HepG2 (cell line): ENCODE results near the gene FBXO44. TPM values are rescaled to one million over a fixed set of nuclear protein-coding genes. Genes with fewer than 3 reads are reported as not detected.

Source experiments
- CENPBD1 ChIP-seq: sonication (generic); formaldehyde crosslinking; IDR thresholded peaks from 2 replicates; pipeline ENCODE4 v1.8.0; 2022; ENCODE audit warnings: missing genetic modification reagents, low read depth, mild to moderate bottlenecking, borderline replicate concordance
- GFI1 ChIP-seq: sonication (generic); formaldehyde crosslinking; IDR thresholded peaks from 2 replicates; pipeline ENCODE4 v1.5.0; 2020; ENCODE audit warnings: missing genetic modification reagents, mild to moderate bottlenecking, borderline replicate concordance
- GZF1 ChIP-seq: sonication (generic); formaldehyde crosslinking; IDR thresholded peaks from 2 replicates; pipeline ENCODE4 v1.5.1; 2020; ENCODE audit warnings: mild to moderate bottlenecking, missing genetic modification reagents
- HNF4G ChIP-seq, 2 experiments: sonication (generic) in 1 of 2; formaldehyde crosslinking in 1 of 2; IDR thresholded peaks; 2 replicates each; pipeline versions ENCODE4 v1.4.0 to v1.6.1; 2011 to 2020; ENCODE audit warnings: borderline replicate concordance in 2 of 2, low read depth in 2 of 2, mild to moderate bottlenecking in 2 of 2, low read length in 1 of 2, missing genetic modification reagents in 1 of 2, moderate library complexity in 1 of 2
- KLF16 ChIP-seq, 2 experiments: sonication (generic) in 1 of 2; formaldehyde crosslinking in 1 of 2; IDR thresholded peaks; 2 replicates each; pipeline versions ENCODE4 v1.6.1 to v1.8.0; 2016 to 2023; ENCODE audit warnings: missing genetic modification reagents in 2 of 2, missing compliant biosample characterization in 1 of 2
- MAZ ChIP-seq, 2 experiments: sonication (generic) in 1 of 2; formaldehyde crosslinking in 1 of 2; IDR thresholded peaks; 2 replicates each; pipeline versions ENCODE4 v1.5.0 to v1.6.1; 2012 to 2020; ENCODE audit warnings: low read depth in 2 of 2, mild to moderate bottlenecking in 2 of 2, borderline replicate concordance in 1 of 2, improper control_type of control experiment in 1 of 2, low read length in 1 of 2, missing genetic modification reagents in 1 of 2, moderate library complexity in 1 of 2
- MEIS2 ChIP-seq: sonication (generic); formaldehyde crosslinking; IDR thresholded peaks from 2 replicates; pipeline ENCODE4 v1.9.0; 2021; ENCODE audit warnings: mild to moderate bottlenecking, missing genetic modification reagents
- NFYB ChIP-seq: sonication (generic); formaldehyde crosslinking; IDR thresholded peaks from 2 replicates; pipeline ENCODE4 v1.4.0; 2020; ENCODE audit warnings: missing genetic modification reagents
- NR2C2 ChIP-seq: sonication (generic); formaldehyde crosslinking; IDR thresholded peaks from 2 replicates; pipeline ENCODE4 v1.4.0; 2020; ENCODE audit warnings: missing genetic modification reagents, mild to moderate bottlenecking, moderate library complexity, borderline replicate concordance
- NRL ChIP-seq: sonication (generic); formaldehyde crosslinking; IDR thresholded peaks from 2 replicates; pipeline ENCODE4 v1.5.0; 2020; ENCODE audit warnings: missing genetic modification reagents, mild to moderate bottlenecking, moderate library complexity, borderline replicate concordance
- PATZ1 ChIP-seq: sonication (generic); formaldehyde crosslinking; IDR thresholded peaks from 2 replicates; pipeline ENCODE4 v1.4.0; 2020; ENCODE audit warnings: missing genetic modification reagents
- PBX3 ChIP-seq: sonication (generic); formaldehyde crosslinking; IDR thresholded peaks from 2 replicates; pipeline ENCODE4 v1.8.1; 2023; ENCODE audit warnings: missing genetic modification reagents, inconsistent platforms, borderline replicate concordance
- PHF8 ChIP-seq: sonication (generic); formaldehyde crosslinking; IDR thresholded peaks from 2 replicates; pipeline ENCODE4 v1.5.0; 2020; ENCODE audit warnings: missing genetic modification reagents
- SRY ChIP-seq: sonication (generic); formaldehyde crosslinking; IDR thresholded peaks from 2 replicates; pipeline ENCODE4 v1.8.0; 2022; ENCODE audit warnings: mild to moderate bottlenecking, missing genetic modification reagents
- STAG1 ChIP-seq: sonication (generic); formaldehyde crosslinking; IDR thresholded peaks from 2 replicates; pipeline ENCODE4 v1.4.0; 2020; ENCODE audit warnings: missing genetic modification reagents
- ZNF274 ChIP-seq: sonication (generic); formaldehyde crosslinking; IDR thresholded peaks from 2 replicates; pipeline ENCODE4 v1.5.1; 2020; ENCODE audit warnings: mild to moderate bottlenecking, missing genetic modification reagents
- ZNF414 ChIP-seq: sonication (generic); formaldehyde crosslinking; IDR thresholded peaks from 2 replicates; pipeline ENCODE4 v1.5.0; 2020; ENCODE audit warnings: missing genetic modification reagents
- ZNF737 ChIP-seq: sonication (generic); formaldehyde crosslinking; IDR thresholded peaks from 2 replicates; pipeline ENCODE4 v1.5.0; 2020; ENCODE audit warnings: missing genetic modification reagents, mild to moderate bottlenecking, borderline replicate concordance
- polyA plus RNA-seq, 8 experiments: library from polyadenylated mRNA; depleted of rRNA in 3 of 8; stranded (reverse) in 7 of 8; unstranded in 1 of 8; fragments of >200 nt; fragmentation: Illumina TruSeq in 4 of 8; extraction: Trizol in 4 of 8; gene quantifications; 2 replicates each; pipeline versions ENCODE4 v1.2.1 to v1.2.3, GENCODE V29; 2011 to 2016; ENCODE audit warnings: low read depth in 4 of 8, missing spikeins in 1 of 8, mixed read lengths in 1 of 8; ENCODE audit not compliant: insufficient read depth in 1 of 8
- total RNA-seq, 5 experiments: library from RNA; depleted of rRNA; stranded (reverse); fragments of >200 nt; fragmentation: Illumina TruSeq; extraction: Trizol; gene quantifications; 2 replicates each; pipeline ENCODE4 v1.2.3, GENCODE V29; 2016; ENCODE audit warnings: low read depth in 1 of 5
- TF ChIP-seq, protein P1 (sequence below): sonication (generic); formaldehyde crosslinking; IDR thresholded peaks from 2 replicates; pipeline ENCODE4 v1.8.1; 2023; ENCODE audit warnings: mild to moderate bottlenecking, moderate library complexity, missing genetic modification reagents
- TF ChIP-seq, protein P2 (sequence below): sonication (generic); formaldehyde crosslinking; IDR thresholded peaks from 2 replicates; pipeline ENCODE4 v1.4.0; 2020; ENCODE audit warnings: missing genetic modification reagents

Gene FBXO44
- total and polyA plus RNA-seq, 2 of the 13 experiments (the other 11 are each of a cell fraction or from before 2014, with no cell fraction given): 22.4 to 27.9 TPM

GRCh38 chr1:11653101-11653860 lies 1.4 kb upstream of the FBXO44 start (continued):
- TF ChIP-seq HNF4G (IDR thresholded peaks at IDR 0.05; ENCODE audit: borderline replicate concordance, low read depth, low read length) (peak; percentile 65), HNF4G (CRISPR knock-in tag; IDR thresholded peaks at IDR 0.05; ENCODE audit: borderline replicate concordance, low read depth) (no peak; the same call in 1 of the 2 replicates), STAG1 (CRISPR knock-in tag) (peak; percentile 40), GZF1 (CRISPR knock-in tag) (no peak), ZNF414 (CRISPR knock-in tag) (no peak), ZNF274 (CRISPR knock-in tag) (no peak), NFYB (CRISPR knock-in tag) (no peak), NRL (no peak), GFI1 (CRISPR knock-in tag) (peak; percentile 45; the same call in 1 of the 2 replicates), MAZ (IDR thresholded peaks at IDR 0.05; ENCODE audit: borderline replicate concordance, low read depth, low read length) (no peak), MAZ (CRISPR knock-in tag; IDR thresholded peaks at IDR 0.05; ENCODE audit: low read depth) (0 out of 2 replicates have a peak, but pooled peaks have one; percentile 57), ZNF737 (CRISPR knock-in tag) (no peak), MEIS2 (no peak), NR2C2 (CRISPR knock-in tag) (no peak), PATZ1 (peak; percentile 85), SRY (CRISPR knock-in tag) (peak; percentile 34; the same call in 1 of the 2 replicates), PHF8 (CRISPR knock-in tag) (peak; percentile 16; the same call in 1 of the 2 replicates), CENPBD1 (CRISPR knock-in tag) (no peak), KLF16 (CRISPR knock-in tag; IDR thresholded peaks at IDR 0.05) (no peak), PBX3 (CRISPR knock-in tag) (no peak)
- TF ChIP-seq, protein P1, sequence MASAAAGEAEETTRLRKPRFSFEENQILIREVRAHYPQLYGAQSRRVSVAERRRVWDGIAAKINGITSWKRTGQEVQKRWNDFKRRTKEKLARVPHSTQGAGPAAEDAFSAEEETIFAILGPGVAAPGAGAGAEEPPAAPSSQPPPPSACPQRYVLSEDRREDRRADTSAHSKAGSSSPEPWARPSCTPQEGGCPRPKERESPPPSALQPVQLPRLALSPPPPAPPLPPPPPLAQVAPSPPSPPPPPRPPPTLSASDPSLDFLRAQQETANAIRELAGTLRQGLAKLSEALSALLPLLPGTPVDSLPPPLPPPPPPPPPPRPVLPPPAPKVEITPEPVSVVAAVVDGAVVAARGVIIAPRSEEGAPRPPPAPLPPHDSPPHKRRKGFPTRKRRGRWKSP (CRISPR knock-in tag): 0 out of 2 replicates have a peak, but pooled peaks have one; percentile 65
- TF ChIP-seq, protein P2, sequence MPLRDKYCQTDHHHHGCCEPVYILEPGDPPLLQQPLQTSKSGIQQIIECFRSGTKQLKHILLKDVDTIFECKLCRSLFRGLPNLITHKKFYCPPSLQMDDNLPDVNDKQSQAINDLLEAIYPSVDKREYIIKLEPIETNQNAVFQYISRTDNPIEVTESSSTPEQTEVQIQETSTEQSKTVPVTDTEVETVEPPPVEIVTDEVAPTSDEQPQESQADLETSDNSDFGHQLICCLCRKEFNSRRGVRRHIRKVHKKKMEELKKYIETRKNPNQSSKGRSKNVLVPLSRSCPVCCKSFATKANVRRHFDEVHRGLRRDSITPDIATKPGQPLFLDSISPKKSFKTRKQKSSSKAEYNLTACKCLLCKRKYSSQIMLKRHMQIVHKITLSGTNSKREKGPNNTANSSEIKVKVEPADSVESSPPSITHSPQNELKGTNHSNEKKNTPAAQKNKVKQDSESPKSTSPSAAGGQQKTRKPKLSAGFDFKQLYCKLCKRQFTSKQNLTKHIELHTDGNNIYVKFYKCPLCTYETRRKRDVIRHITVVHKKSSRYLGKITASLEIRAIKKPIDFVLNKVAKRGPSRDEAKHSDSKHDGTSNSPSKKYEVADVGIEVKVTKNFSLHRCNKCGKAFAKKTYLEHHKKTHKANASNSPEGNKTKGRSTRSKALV (CRISPR knock-in tag): no peak
